ENCODE data around the gene KCNQ1.

The KCNQ1 gene

GRCh38 chr11:2722955-2723354 is 278.1 kb downstream of the KCNQ1 start:
- H3K4me3 ChIP-seq (replicated peaks; ENCODE audit: low read depth, low read length): no peak overlapping the region
- H3K27me3 ChIP-seq (replicated peaks; ENCODE audit: control insufficient read depth, insufficient read depth, low read length): peaks cover 2% of the 10 kb centered on the region; the same call in 1 of the 2 replicates
- no peaks in the 10 kb centered on the region for H3K36me3 ChIP-seq (ENCODE audit: control insufficient read depth, insufficient read depth, low read length)
- no peak for DNase-seq (ENCODE audit: extremely low read depth, insufficient read length)
- no peak for TF ChIP-seq CTCF (IDR thresholded peaks at IDR 0.05; ENCODE audit: insufficient read depth, low read length, poor library complexity, severe bottlenecking)

GRCh38 chr11:2724104-2724503 is 279.3 kb downstream of the KCNQ1 start:
- no peak for TF ChIP-seq CTCF (IDR thresholded peaks at IDR 0.05; ENCODE audit: insufficient read depth, low read length, poor library complexity, severe bottlenecking)
- Histone ChIP-seq H3K4me3 (replicated peaks; ENCODE audit: low read depth, low read length) (no peak overlapping the region), H3K36me3 (ENCODE audit: control insufficient read depth, insufficient read depth, low read length) (no peaks in the 10 kb centered on the region), H3K27me3 (replicated peaks; ENCODE audit: control insufficient read depth, insufficient read depth, low read length) (peaks cover 2% of the 10 kb centered on the region; the same call in 1 of the 2 replicates)
- DNase-seq (ENCODE audit: extremely low read depth, insufficient read length): no peak

- DNase-seq (ENCODE audit: extremely low read depth, insufficient read length): no peak
- no peak overlapping the region for H3K4me3 ChIP-seq (replicated peaks; ENCODE audit: low read depth, low read length)
- H3K27me3 ChIP-seq (replicated peaks; ENCODE audit: control insufficient read depth, insufficient read depth, low read length): peaks cover 2% of the 10 kb centered on the region; the same call in 1 of the 2 replicates
These were observed 280.0 kb downstream of the KCNQ1 start for GRCh38 chr11:2724653-2725367.

GRCh38 chr11:2725368-2726300 is 280.8 kb downstream of the KCNQ1 start:
- H3K36me3 ChIP-seq (ENCODE audit: control insufficient read depth, insufficient read depth, low read length): no peaks in the 10 kb centered on the region
- no peak for DNase-seq (ENCODE audit: extremely low read depth, insufficient read length)
- H3K27me3 ChIP-seq (replicated peaks; ENCODE audit: control insufficient read depth, insufficient read depth, low read length): peaks cover 2% of the 10 kb centered on the region; the same call in 1 of the 2 replicates
- no peak for TF ChIP-seq CTCF (IDR thresholded peaks at IDR 0.05; ENCODE audit: insufficient read depth, low read length, poor library complexity, severe bottlenecking)
- no peak overlapping the region for H3K4me3 ChIP-seq (replicated peaks; ENCODE audit: low read depth, low read length)

More at GRCh38 chr11:2724653-2725367, 280.0 kb downstream of the KCNQ1 start:
- TF ChIP-seq CTCF (IDR thresholded peaks at IDR 0.05; ENCODE audit: insufficient read depth, low read length, poor library complexity, severe bottlenecking): no peak
- no peaks in the 10 kb centered on the region for H3K36me3 ChIP-seq (ENCODE audit: control insufficient read depth, insufficient read depth, low read length)

GRCh38 chr11:2726964-2727363 is 282.2 kb downstream of the KCNQ1 start:
- H3K27me3 ChIP-seq (replicated peaks; ENCODE audit: control insufficient read depth, insufficient read depth, low read length): peaks cover 2% of the 10 kb centered on the region; the same call in 1 of the 2 replicates
- DNase-seq (ENCODE audit: extremely low read depth, insufficient read length): no peak

More at GRCh38 chr11:2726964-2727363, 282.2 kb downstream of the KCNQ1 start:
- no peak for TF ChIP-seq CTCF (IDR thresholded peaks at IDR 0.05; ENCODE audit: insufficient read depth, low read length, poor library complexity, severe bottlenecking)
- H3K4me3 ChIP-seq (replicated peaks; ENCODE audit: low read depth, low read length): no peak overlapping the region
- no peaks in the 10 kb centered on the region for H3K36me3 ChIP-seq (ENCODE audit: control insufficient read depth, insufficient read depth, low read length)

Measured in GM06990 (cell line).